T-helper 1 cell treated with Interleukin-12 subunit alpha and Interleukin-12 subunit beta and Interleukin-4 antibody, amounts not matched to agents 30 μg/mL and 1 μg/mL, for 36 hours (primary cell): ENCODE results near the gene SMIM7.
"Not testable (repeated sequence)": the region's sequence is repeated elsewhere in the genome, so short reads cannot be mapped to it uniquely, and the experiment has no call there.

Source experiments
- H3K27ac Mint-ChIP-seq: one replicate; pipeline ENCODE4 v1.8.0; 2021; ENCODE audit warnings: mild to moderate bottlenecking, mixed read lengths
- H3K27me3 Mint-ChIP-seq: one replicate; pipeline ENCODE4 v1.8.0; 2021; ENCODE audit warnings: low read depth, mixed read lengths
- H3K36me3 Mint-ChIP-seq: one replicate; pipeline ENCODE4 v1.8.0; 2021; ENCODE audit warnings: low read depth, mixed read lengths
- H3K4me1 Mint-ChIP-seq: one replicate; pipeline ENCODE4 v1.8.0; 2021; ENCODE audit warnings: low read depth, mixed read lengths
- H3K4me3 Mint-ChIP-seq: one replicate; pipeline ENCODE4 v1.8.0; 2021; ENCODE audit warnings: mild to moderate bottlenecking, moderate library complexity, mixed read lengths
- H3K9me3 Mint-ChIP-seq: one replicate; pipeline ENCODE4 v1.8.0; 2021; ENCODE audit warnings: mixed read lengths

The SMIM7 gene

DNA sequence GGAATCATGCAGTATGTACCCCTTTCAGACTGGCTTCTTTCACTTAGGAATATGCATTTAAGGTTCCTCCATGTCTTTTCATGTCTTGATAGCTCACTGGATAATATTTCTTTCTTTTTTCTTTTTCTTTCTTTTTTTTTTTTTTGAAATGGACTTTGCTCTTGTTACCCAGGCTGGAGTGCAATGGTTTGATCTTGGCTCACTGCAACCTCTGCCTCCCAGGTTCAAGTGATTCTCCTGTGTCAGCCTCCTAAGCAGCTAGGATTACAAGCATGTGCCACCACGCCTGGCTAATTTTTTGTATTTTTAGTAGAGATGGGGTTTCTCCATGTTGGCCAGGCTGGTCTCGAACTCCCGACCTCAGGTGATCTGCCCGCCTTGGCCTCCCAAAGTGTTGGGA lies 8.8 kb upstream of the SMIM7 start:
- not testable (repeated sequence) for H3K9me3 Mint-ChIP-seq, H3K4me3 Mint-ChIP-seq, H3K27me3 Mint-ChIP-seq, H3K27ac Mint-ChIP-seq, H3K36me3 Mint-ChIP-seq, H3K4me1 Mint-ChIP-seq

DNA sequence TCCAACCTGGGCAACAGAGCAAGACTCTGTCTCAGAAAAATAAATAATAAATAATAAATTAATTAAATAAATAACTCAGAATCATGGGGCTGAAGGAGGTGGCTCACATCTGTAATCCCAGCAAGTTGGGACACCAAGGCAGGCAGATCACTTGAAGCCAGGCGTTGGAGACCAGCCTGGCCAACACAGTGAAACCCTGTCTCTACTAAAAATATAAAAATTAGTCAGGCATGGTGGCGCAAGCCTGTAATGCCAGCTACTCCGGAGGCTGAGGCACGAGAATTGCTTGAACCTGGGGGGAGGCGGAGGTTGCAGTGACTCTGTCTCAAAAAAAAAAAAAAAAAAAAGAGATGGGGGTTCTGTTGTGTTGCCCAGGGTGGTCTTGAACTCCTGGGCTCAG lies 8.2 kb upstream of the SMIM7 start:
- peaks cover 9% of the 10 kb centered on the region for H3K27me3 Mint-ChIP-seq
- no peaks in the 10 kb centered on the region for H3K9me3 Mint-ChIP-seq
- H3K4me3 Mint-ChIP-seq, result no peak overlapping the region
- peaks cover 3% of the 10 kb centered on the region for H3K4me1 Mint-ChIP-seq
- no peak overlapping the region for H3K27ac Mint-ChIP-seq
- H3K36me3 Mint-ChIP-seq, result no peaks in the 10 kb centered on the region

DNA sequence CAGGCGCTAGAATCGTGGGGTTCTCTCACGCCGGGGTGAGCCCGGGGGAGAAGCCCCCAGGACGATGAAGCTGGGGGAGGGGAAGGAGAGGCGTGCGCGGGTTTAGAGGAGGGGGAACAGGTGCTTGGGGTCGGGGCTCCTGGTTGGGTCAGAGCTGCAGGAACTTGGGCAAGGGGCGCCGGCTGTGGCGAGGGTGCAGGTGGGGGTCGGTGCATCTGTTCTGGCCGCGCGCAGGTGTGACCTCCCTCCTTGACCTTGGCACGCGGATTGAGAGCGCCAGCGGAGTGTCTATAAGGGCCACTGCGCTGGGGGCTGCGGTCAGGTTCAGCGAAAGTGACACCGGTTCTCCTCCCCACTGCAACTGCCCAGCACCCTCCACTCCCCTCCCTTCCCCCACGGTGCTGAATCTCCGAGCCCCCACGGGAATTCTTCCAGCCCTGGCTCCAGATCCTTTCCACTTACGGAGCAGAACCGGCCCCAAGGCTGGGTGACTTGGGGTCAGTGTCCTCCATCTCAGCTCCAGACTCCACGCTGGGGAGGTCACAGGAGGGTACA lies 1.6 kb upstream of the SMIM7 start:
- no peaks in the 10 kb centered on the region for H3K9me3 Mint-ChIP-seq
- H3K4me1 Mint-ChIP-seq, result peaks cover 24% of the 10 kb centered on the region
- peaks cover 17% of the 10 kb centered on the region for H3K27me3 Mint-ChIP-seq
- no peak overlapping the region for H3K27ac Mint-ChIP-seq
- peak overlapping the region; percentile 67 for H3K4me3 Mint-ChIP-seq
- peaks cover 13% of the 10 kb centered on the region for H3K36me3 Mint-ChIP-seq

DNA sequence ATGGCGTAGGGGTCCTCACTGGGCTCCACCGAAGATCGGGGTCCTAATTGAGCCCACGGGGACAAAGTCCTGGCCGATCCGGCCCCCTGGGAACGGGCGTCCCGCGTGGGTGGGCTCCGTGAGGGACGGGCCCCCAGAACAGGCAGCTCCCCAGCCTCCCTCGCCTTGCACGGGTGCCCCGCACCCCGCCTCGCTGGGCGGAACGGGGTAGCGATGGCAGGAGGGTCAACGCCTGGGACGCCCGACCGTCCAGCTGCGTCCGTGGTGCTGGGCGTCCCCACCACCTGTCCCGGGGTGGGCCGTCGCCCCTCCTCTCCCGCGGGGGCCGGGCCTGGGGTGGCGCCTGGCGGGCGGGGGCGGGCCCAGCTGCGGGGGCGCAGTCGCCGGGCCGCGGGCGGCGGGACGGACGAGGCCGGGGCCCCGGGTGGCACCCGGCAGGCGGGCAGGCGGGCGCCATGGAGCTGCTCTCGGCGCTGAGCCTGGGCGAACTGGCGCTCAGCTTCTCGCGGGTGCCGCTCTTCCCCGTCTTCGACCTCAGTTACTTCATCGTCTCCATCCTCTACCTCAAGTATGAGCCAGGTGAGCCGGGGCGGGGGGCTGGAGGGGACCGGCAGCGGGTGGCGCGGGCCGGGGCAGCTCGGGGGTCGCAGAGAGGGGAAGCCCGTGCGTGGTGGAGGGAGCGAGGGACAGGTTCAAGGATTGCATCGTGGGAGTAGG lies 977 bp upstream of the SMIM7 start, which contains the start of gene TMEM38A:
Gene TMEM38A, plus strand, starts transcription at position 377 of the 717 bp plus-strand sequence. Its CDS starts 79 bp downstream, at position 456.
- H3K4me3 Mint-ChIP-seq, result peak within 1 kb of the TSS; percentile 97
- peaks cover 13% of the 10 kb centered on the region for H3K36me3 Mint-ChIP-seq
- H3K4me1 Mint-ChIP-seq, result peaks cover 24% of the 10 kb centered on the region
- H3K27me3 Mint-ChIP-seq, result peaks cover 17% of the 10 kb centered on the region
- no peaks in the 10 kb centered on the region for H3K9me3 Mint-ChIP-seq
- peak within 1 kb of the TSS; percentile 96 for H3K27ac Mint-ChIP-seq

DNA sequence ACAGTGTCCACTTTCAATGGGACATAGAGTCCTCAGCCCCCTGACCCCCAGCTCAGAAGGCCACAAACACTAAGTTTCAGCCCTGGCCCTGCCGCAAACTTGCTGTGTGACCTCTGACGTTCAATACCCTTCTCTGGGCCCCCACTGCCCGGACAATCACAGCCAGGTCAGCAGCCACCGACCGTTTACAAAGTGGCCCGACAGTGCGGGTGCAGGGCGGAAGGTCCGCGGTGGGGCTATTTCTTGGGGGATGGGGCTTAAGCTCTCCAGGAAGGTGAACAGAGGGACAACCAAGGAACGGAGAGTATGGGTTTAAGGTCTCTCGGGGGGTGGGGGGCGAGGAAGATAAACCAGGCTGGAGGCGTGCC lies 496 bp downstream of the SMIM7 start:
- Mint-ChIP-seq H3K4me3 (peak overlapping the region; percentile 97), H3K27ac (peak overlapping the region; percentile 96), H3K9me3 (no peaks in the 10 kb centered on the region), H3K4me1 (peaks cover 24% of the 10 kb centered on the region), H3K27me3 (peaks cover 17% of the 10 kb centered on the region), H3K36me3 (peaks cover 14% of the 10 kb centered on the region)

DNA sequence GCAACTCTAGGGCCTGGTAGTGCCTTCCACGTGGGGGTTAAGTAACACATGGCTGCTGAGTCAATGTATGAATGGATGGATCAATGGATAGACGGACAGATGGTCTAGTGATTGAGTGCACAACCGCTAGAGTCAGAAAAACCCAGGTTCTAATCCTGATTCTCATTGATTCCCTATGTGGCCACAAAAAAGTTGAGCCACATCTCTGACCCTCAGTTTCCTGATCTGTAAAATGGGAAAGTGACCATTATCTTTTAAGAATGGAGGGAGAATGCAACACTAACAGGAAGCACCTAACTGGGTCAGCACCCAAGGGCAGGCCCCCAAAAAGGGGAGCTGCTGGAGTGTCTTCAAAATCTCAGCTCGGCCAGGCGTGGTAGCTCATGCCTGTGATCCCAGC lies 2.6 kb downstream of the SMIM7 start:
- Mint-ChIP-seq H3K36me3 (peaks cover 28% of the 10 kb centered on the region), H3K27me3 (peaks cover 7% of the 10 kb centered on the region), H3K4me3 (peak overlapping the region; percentile 28), H3K9me3 (no peaks in the 10 kb centered on the region), H3K4me1 (peaks cover 26% of the 10 kb centered on the region), H3K27ac (peak overlapping the region; percentile 36)

DNA sequence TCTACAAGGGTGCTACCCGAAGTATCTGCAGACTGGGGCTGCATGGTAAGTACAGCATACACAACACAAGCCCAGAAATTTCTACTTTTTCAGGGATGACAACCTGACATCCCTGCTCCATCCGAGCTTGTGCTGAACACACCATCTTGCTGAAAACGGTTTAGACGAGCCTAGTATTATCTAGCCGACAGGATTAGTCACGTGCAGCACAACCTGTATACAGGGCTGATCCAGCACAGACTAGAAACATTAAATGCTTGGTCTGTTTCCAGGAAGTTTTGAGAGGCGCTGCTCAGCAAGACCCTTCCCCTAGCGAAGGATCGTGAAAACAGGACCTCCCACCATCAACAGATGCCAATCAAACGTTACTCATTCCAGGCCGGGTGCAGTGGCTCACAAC lies 4.2 kb downstream of the SMIM7 start:
- no peaks in the 10 kb centered on the region for H3K9me3 Mint-ChIP-seq
- peaks cover 41% of the 10 kb centered on the region for H3K36me3 Mint-ChIP-seq
- peaks cover 21% of the 10 kb centered on the region for H3K4me1 Mint-ChIP-seq
- no peak overlapping the region for H3K27ac Mint-ChIP-seq
- no peak overlapping the region for H3K4me3 Mint-ChIP-seq
- no peaks in the 10 kb centered on the region for H3K27me3 Mint-ChIP-seq

DNA sequence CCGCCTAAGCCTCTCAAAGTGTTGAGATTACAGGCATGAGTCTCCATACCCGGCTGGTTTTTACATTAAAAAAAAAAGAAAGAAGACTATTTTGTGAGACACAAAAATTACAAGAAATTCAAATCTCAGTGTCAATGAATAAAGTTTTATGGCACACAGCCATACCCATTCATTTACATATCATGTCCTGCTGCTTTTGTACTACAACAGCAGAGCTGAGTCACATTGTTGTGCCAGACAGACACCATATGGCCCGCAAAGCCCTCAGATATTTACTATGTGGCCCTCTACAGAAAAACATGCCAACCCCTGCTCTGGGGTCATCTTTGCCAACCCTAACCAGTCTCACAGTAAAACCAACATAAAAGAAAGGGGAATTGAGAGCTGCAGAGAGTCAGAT lies 5.3 kb downstream of the SMIM7 start:
- Mint-ChIP-seq H3K9me3 (no peaks in the 10 kb centered on the region), H3K4me3 (no peak overlapping the region), H3K4me1 (peaks cover 27% of the 10 kb centered on the region), H3K27me3 (no peaks in the 10 kb centered on the region), H3K36me3 (peaks cover 49% of the 10 kb centered on the region), H3K27ac (no peak overlapping the region)

DNA sequence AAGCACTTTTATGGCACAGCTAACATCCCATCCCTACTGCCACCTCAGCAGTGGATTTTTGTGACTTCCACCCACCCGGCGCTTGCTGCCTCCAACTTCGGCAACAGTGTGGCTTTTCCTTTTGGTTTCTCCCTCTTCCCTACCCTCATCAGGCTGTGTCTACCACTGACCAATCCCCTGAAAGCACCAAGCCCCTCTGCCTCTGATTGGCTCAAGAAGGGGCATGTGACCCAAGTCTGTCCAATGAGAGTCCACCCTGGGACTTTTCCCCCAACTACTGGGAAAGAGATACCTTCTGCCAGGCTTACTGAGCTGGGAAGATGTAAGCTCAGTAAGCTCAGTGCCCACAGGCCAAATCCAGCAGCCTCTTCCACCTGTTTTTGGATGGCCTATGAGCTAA lies 5.8 kb downstream of the SMIM7 start:
- Mint-ChIP-seq H3K4me1 (peaks cover 28% of the 10 kb centered on the region), H3K27me3 (no peaks in the 10 kb centered on the region), H3K36me3 (peaks cover 51% of the 10 kb centered on the region), H3K4me3 (no peak overlapping the region), H3K9me3 (no peaks in the 10 kb centered on the region), H3K27ac (no peak overlapping the region)

DNA sequence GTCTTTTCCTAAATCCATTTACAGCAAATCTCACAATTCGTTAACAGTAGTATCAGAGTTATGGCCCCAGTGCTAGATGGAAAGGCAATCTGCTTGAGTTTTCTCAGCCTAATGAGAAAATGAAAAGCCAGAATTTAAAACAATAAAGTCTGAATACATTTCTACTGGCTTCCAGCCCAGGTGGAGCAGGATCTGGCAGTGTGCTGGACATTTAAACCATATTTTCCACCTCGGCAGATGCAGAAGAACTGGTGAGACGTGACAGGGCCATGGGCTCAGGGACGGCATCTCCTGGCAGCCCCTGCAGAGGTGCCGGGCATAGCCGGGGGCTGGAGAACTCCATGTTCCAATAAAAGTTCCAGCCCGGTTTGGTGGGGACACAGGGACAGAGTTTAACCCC lies 7.1 kb downstream of the SMIM7 start:
- H3K4me3 Mint-ChIP-seq, result no peak overlapping the region
- no peaks in the 10 kb centered on the region for H3K9me3 Mint-ChIP-seq
- no peaks in the 10 kb centered on the region for H3K27me3 Mint-ChIP-seq
- H3K36me3 Mint-ChIP-seq, result peaks cover 46% of the 10 kb centered on the region
- peaks cover 17% of the 10 kb centered on the region for H3K4me1 Mint-ChIP-seq
- no peak overlapping the region for H3K27ac Mint-ChIP-seq

DNA sequence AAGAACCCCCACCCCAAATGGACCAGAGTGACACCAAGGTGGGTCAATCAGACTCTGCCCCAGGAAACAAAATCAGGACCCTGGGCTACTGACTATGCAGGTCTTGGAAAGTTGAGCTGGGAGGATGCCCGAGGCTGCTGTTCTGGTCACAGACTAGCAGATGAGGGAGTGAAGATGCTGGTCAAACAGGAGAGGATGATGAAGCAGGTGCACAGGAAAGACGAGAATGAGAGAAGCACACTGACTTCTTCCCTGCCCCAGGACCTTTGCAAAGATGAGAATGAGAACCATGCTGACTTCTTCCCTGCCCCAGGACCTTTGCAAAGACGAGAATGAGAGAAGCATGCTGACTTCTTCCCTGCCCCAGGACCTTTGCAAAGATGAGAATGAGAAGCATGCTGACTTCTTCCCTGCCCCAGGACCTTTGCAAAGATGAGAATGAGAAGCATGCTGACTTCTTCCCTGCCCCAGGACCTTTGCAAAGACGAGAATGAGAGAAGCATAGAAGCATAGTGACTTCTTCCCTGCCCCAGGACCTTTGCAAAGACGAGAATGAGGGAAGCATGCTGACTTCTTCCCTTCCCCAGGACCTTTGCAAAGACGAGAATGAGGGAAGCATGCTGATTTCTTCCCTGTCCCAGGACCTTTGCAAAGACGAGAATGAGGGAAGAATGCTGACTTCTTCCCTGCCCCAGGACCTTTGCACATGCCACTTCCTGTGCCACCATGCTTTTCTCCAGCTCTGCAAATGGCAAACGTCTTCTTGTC lies 8.3 kb downstream of the SMIM7 start:
- H3K27me3 Mint-ChIP-seq, H3K4me3 Mint-ChIP-seq, H3K27ac Mint-ChIP-seq: not testable (repeated sequence)

DNA sequence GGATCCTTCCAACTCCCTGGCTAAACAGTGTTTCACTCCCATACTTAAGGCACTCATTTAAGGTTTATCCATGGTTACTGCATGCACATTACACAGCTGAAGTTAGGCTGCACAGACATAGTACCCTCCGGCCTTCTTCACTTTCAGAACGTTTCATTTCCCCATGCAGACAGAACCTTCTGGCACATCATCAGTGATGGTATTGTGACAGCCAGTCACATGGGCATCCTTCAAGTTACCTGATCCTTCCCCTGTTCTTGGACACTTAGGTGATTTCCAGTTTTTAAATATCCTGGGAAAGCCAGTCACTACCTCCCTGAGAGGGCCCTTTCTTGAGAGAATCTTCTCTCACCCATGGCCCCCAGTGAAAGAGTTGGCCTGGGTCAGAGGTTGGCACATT lies 9.1 kb downstream of the SMIM7 start:
- no peaks in the 10 kb centered on the region for H3K9me3 Mint-ChIP-seq
- H3K36me3 Mint-ChIP-seq, result peaks cover 47% of the 10 kb centered on the region

More for the DNA sequence above, 8.3 kb downstream of the SMIM7 start:
- peaks cover 47% of the 10 kb centered on the region for H3K36me3 Mint-ChIP-seq
- not testable (repeated sequence) for H3K9me3 Mint-ChIP-seq
- peaks cover 11% of the 10 kb centered on the region for H3K4me1 Mint-ChIP-seq

DNA sequence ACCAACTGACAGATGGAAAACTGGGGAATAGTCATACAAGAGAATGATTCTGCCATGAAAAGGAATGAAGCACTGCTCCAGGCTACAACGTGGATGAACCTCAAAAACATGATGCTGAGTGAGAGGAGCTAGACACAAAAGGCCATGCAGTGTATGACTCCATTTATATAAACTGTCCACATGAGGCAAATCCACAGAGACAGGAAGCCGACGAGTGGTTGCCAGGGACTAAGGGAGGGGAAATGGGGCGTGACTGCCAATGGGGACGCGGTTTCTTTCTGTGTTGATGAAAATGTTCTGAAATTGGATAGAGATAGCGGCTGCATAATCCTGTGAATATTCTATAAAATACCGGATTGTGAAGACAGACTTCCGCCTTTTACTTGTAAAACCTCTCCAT lies 10.2 kb downstream of the SMIM7 start:
- peaks cover 50% of the 10 kb centered on the region for H3K36me3 Mint-ChIP-seq

More for the DNA sequence above, 9.1 kb downstream of the SMIM7 start:
- Mint-ChIP-seq H3K27ac (no peak overlapping the region), H3K4me3 (no peak overlapping the region), H3K27me3 (no peaks in the 10 kb centered on the region), H3K4me1 (peaks cover 11% of the 10 kb centered on the region)

DNA sequence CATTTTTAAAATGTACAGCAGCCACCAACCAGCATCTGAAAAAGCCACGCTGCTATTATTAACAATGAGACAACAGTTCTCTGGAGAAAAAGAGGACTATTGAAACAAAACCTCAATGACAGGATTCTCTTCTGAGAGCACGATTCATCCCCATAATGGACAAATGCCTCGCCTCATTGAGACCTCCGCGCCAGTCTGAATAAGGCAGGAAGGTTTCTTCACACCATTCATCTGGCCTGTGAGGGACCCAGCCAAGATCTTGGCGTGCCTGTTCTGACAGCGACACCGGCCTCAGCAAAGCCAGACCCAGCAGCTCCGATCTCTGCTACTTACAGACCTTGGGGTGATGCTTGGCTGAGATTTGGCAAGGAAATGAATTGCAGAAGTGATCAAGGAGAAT lies 14.8 kb downstream of the SMIM7 start:
- peaks cover 32% of the 10 kb centered on the region for H3K36me3 Mint-ChIP-seq
- no peak overlapping the region for H3K4me3 Mint-ChIP-seq
- peaks cover 7% of the 10 kb centered on the region for H3K4me1 Mint-ChIP-seq
- no peaks in the 10 kb centered on the region for H3K27me3 Mint-ChIP-seq
- no peaks in the 10 kb centered on the region for H3K9me3 Mint-ChIP-seq
- H3K27ac Mint-ChIP-seq, result no peak overlapping the region

More for the DNA sequence above, 10.2 kb downstream of the SMIM7 start:
- peaks cover 11% of the 10 kb centered on the region for H3K4me1 Mint-ChIP-seq
- no peak overlapping the region for H3K27ac Mint-ChIP-seq
- H3K9me3 Mint-ChIP-seq, result no peaks in the 10 kb centered on the region
- no peaks in the 10 kb centered on the region for H3K27me3 Mint-ChIP-seq
- H3K4me3 Mint-ChIP-seq, result no peak overlapping the region

DNA sequence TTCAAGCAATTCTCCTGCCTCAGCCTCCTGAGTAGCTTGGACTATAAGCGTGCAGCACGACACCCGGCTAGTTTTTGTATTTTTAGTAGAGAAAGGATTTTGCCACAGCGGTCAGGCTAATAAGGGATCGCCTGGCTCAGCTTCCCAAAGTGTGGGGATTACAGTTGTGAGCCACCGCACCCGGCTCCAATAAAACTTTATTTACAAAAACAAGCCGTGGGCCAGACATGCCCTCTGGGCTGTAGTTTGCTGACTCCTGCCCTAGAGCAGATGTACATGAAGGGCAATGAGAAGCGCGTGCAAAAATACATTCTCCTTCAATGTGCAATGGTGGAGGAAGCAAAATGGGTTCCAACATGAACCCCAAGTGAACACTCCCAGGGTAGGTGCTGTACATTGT lies 18.2 kb downstream of the SMIM7 start:
- Mint-ChIP-seq H3K4me3 (no peak overlapping the region), H3K9me3 (no peaks in the 10 kb centered on the region), H3K4me1 (peaks cover 12% of the 10 kb centered on the region), H3K36me3 (peaks cover 21% of the 10 kb centered on the region), H3K27me3 (no peaks in the 10 kb centered on the region), H3K27ac (no peak overlapping the region)
